ENCODE results near the gene PHF20. TPM values are rescaled to one million over a fixed set of nuclear protein-coding genes. Genes with fewer than 3 reads are reported as not detected.

Gene PHF20
- total RNA-seq, 1 donor from 2014 or later, result 26.6 TPM

- H3K4me3 ChIP-seq (ENCODE audit: low read length in 3 of 3), result no peak overlapping the region
- H3K9me3 ChIP-seq (ENCODE audit: control insufficient read depth in 3 of 3, low read length in 3 of 3), result no peaks in the 10 kb centered on the region
- no peaks in the 10 kb centered on the region for H3K27me3 ChIP-seq (ENCODE audit: control insufficient read depth in 3 of 3, insufficient read depth in 3 of 3, low read length in 3 of 3)
- H3K27ac ChIP-seq (ENCODE audit: low read depth, low read length), result no peak overlapping the region
- H3K9ac ChIP-seq (ENCODE audit: low read depth in 1 of 3, low read length in 3 of 3), result no peak overlapping the region
- peaks cover 8 to 32% (median 11%) of the 10 kb centered on the region in 3 donors for H3K4me1 ChIP-seq (ENCODE audit: control insufficient read depth in 3 of 3, insufficient read depth in 3 of 3, low read length in 3 of 3)
- peaks cover 4 to 17% (median 6%) of the 10 kb centered on the region in 3 donors for H3K36me3 ChIP-seq (ENCODE audit: control insufficient read depth in 3 of 3, insufficient read depth in 3 of 3, low read length in 3 of 3)
Measured at GRCh38 chr20:35903843-35904242, 132.0 kb downstream of the PHF20 start.

- Histone ChIP-seq H3K27me3 (ENCODE audit: control insufficient read depth in 3 of 3, insufficient read depth in 3 of 3, low read length in 3 of 3) (no peaks in the 10 kb centered on the region), H3K9ac (ENCODE audit: low read depth in 1 of 3, low read length in 3 of 3) (no peak overlapping the region), H3K36me3 (ENCODE audit: control insufficient read depth in 3 of 3, insufficient read depth in 3 of 3, low read length in 3 of 3) (peaks cover 0 to 10% (median 0%) of the 10 kb centered on the region in 3 donors), H3K27ac (ENCODE audit: low read depth, low read length) (no peak overlapping the region), H3K9me3 (ENCODE audit: control insufficient read depth in 3 of 3, low read length in 3 of 3) (no peaks in the 10 kb centered on the region), H3K4me3 (ENCODE audit: low read length in 3 of 3) (no peak overlapping the region), H3K4me1 (ENCODE audit: control insufficient read depth in 3 of 3, insufficient read depth in 3 of 3, low read length in 3 of 3) (peaks cover 8 to 28% (median 11%) of the 10 kb centered on the region in 3 donors)
Measured at GRCh38 chr20:35904982-35905663, 133.3 kb downstream of the PHF20 start.

GRCh38 chr20:35907017-35907701 is 135.3 kb downstream of the PHF20 start:
- Histone ChIP-seq H3K4me3 (ENCODE audit: low read length in 3 of 3) (no peak overlapping the region), H3K27me3 (ENCODE audit: control insufficient read depth in 3 of 3, insufficient read depth in 3 of 3, low read length in 3 of 3) (no peaks in the 10 kb centered on the region), H3K9me3 (ENCODE audit: control insufficient read depth in 3 of 3, low read length in 3 of 3) (no peaks in the 10 kb centered on the region), H3K36me3 (ENCODE audit: control insufficient read depth in 3 of 3, insufficient read depth in 3 of 3, low read length in 3 of 3) (peaks cover 0 to 8% (median 0%) of the 10 kb centered on the region in 3 donors), H3K27ac (ENCODE audit: low read depth, low read length) (peak overlapping the region; percentile 32), H3K9ac (ENCODE audit: low read depth in 1 of 3, low read length in 3 of 3) (peak overlapping the region in 1 of 3 donors; percentile 14), H3K4me1 (ENCODE audit: control insufficient read depth in 3 of 3, insufficient read depth in 3 of 3, low read length in 3 of 3) (peaks cover 8 to 22% (median 11%) of the 10 kb centered on the region in 3 donors)

- Histone ChIP-seq H3K9me3 (ENCODE audit: control insufficient read depth in 3 of 3, low read length in 3 of 3) (no peaks in the 10 kb centered on the region), H3K36me3 (ENCODE audit: control insufficient read depth in 3 of 3, insufficient read depth in 3 of 3, low read length in 3 of 3) (peaks cover 0 to 8% (median 0%) of the 10 kb centered on the region in 3 donors), H3K4me1 (ENCODE audit: control insufficient read depth in 3 of 3, insufficient read depth in 3 of 3, low read length in 3 of 3) (peaks cover 8 to 18% (median 11%) of the 10 kb centered on the region in 3 donors), H3K27me3 (ENCODE audit: control insufficient read depth in 3 of 3, insufficient read depth in 3 of 3, low read length in 3 of 3) (no peaks in the 10 kb centered on the region), H3K4me3 (ENCODE audit: low read length in 3 of 3) (no peak overlapping the region), H3K9ac (ENCODE audit: low read depth in 1 of 3, low read length in 3 of 3) (no peak overlapping the region), H3K27ac (ENCODE audit: low read depth, low read length) (no peak overlapping the region)
Measured at GRCh38 chr20:35908007-35908406, 136.2 kb downstream of the PHF20 start.

- Histone ChIP-seq H3K27me3 (ENCODE audit: control insufficient read depth in 3 of 3, insufficient read depth in 3 of 3, low read length in 3 of 3) (no peaks in the 10 kb centered on the region), H3K4me1 (ENCODE audit: control insufficient read depth in 3 of 3, insufficient read depth in 3 of 3, low read length in 3 of 3) (peaks cover 8 to 18% (median 11%) of the 10 kb centered on the region in 3 donors), H3K36me3 (ENCODE audit: control insufficient read depth in 3 of 3, insufficient read depth in 3 of 3, low read length in 3 of 3) (peaks cover 8 to 18% (median 10%) of the 10 kb centered on the region in 3 donors), H3K27ac (ENCODE audit: low read depth, low read length) (no peak overlapping the region), H3K9me3 (ENCODE audit: control insufficient read depth in 3 of 3, low read length in 3 of 3) (no peaks in the 10 kb centered on the region), H3K9ac (ENCODE audit: low read depth in 1 of 3, low read length in 3 of 3) (no peak overlapping the region), H3K4me3 (ENCODE audit: low read length in 3 of 3) (no peak overlapping the region)
Measured at GRCh38 chr20:35909176-35909575, 137.4 kb downstream of the PHF20 start.

- H3K9me3 ChIP-seq (ENCODE audit: control insufficient read depth in 3 of 3, low read length in 3 of 3), result no peaks in the 10 kb centered on the region
- no peak overlapping the region for H3K4me3 ChIP-seq (ENCODE audit: low read length in 3 of 3)
- no peaks in the 10 kb centered on the region for H3K27me3 ChIP-seq (ENCODE audit: control insufficient read depth in 3 of 3, insufficient read depth in 3 of 3, low read length in 3 of 3)
- no peak overlapping the region for H3K9ac ChIP-seq (ENCODE audit: low read depth in 1 of 3, low read length in 3 of 3)
- peaks cover 8 to 20% (median 10%) of the 10 kb centered on the region in 3 donors for H3K36me3 ChIP-seq (ENCODE audit: control insufficient read depth in 3 of 3, insufficient read depth in 3 of 3, low read length in 3 of 3)
- no peak overlapping the region for H3K27ac ChIP-seq (ENCODE audit: low read depth, low read length)
- H3K4me1 ChIP-seq (ENCODE audit: control insufficient read depth in 3 of 3, insufficient read depth in 3 of 3, low read length in 3 of 3), result peaks cover 8 to 18% (median 11%) of the 10 kb centered on the region in 3 donors
Measured at GRCh38 chr20:35909796-35910195, 138.0 kb downstream of the PHF20 start.

- H3K4me3 ChIP-seq (ENCODE audit: low read length in 3 of 3), result no peak overlapping the region
- H3K27me3 ChIP-seq (ENCODE audit: control insufficient read depth in 3 of 3, insufficient read depth in 3 of 3, low read length in 3 of 3), result no peaks in the 10 kb centered on the region
- peaks cover 8 to 18% (median 11%) of the 10 kb centered on the region in 3 donors for H3K4me1 ChIP-seq (ENCODE audit: control insufficient read depth in 3 of 3, insufficient read depth in 3 of 3, low read length in 3 of 3)
- no peaks in the 10 kb centered on the region for H3K9me3 ChIP-seq (ENCODE audit: control insufficient read depth in 3 of 3, low read length in 3 of 3)
- H3K36me3 ChIP-seq (ENCODE audit: control insufficient read depth in 3 of 3, insufficient read depth in 3 of 3, low read length in 3 of 3), result peaks cover 10 to 19% (median 10%) of the 10 kb centered on the region in 3 donors
- H3K9ac ChIP-seq (ENCODE audit: low read depth in 1 of 3, low read length in 3 of 3), result no peak overlapping the region
- H3K27ac ChIP-seq (ENCODE audit: low read depth, low read length), result no peak overlapping the region
Measured at GRCh38 chr20:35910254-35910653, 138.4 kb downstream of the PHF20 start.

GRCh38 chr20:35912881-35913280 is 141.1 kb downstream of the PHF20 start:
- H3K9me3 ChIP-seq (ENCODE audit: control insufficient read depth in 3 of 3, low read length in 3 of 3), result no peaks in the 10 kb centered on the region
- H3K9ac ChIP-seq (ENCODE audit: low read depth in 1 of 3, low read length in 3 of 3), result no peak overlapping the region
- no peak overlapping the region for H3K27ac ChIP-seq (ENCODE audit: low read depth, low read length)
- H3K27me3 ChIP-seq (ENCODE audit: control insufficient read depth in 3 of 3, insufficient read depth in 3 of 3, low read length in 3 of 3), result no peaks in the 10 kb centered on the region
- H3K36me3 ChIP-seq (ENCODE audit: control insufficient read depth in 3 of 3, insufficient read depth in 3 of 3, low read length in 3 of 3), result peaks cover 20 to 31% (median 23%) of the 10 kb centered on the region in 3 donors
- H3K4me1 ChIP-seq (ENCODE audit: control insufficient read depth in 3 of 3, insufficient read depth in 3 of 3, low read length in 3 of 3), result peaks cover 0 to under 1% (median 0%) of the 10 kb centered on the region in 3 donors
- H3K4me3 ChIP-seq (ENCODE audit: low read length in 3 of 3), result no peak overlapping the region

- peaks cover 29 to 44% (median 31%) of the 10 kb centered on the region in 3 donors for H3K36me3 ChIP-seq (ENCODE audit: control insufficient read depth in 3 of 3, insufficient read depth in 3 of 3, low read length in 3 of 3)
- H3K4me3 ChIP-seq (ENCODE audit: low read length in 3 of 3), result no peak overlapping the region
Measured at GRCh38 chr20:35917077-35917476, 145.3 kb downstream of the PHF20 start.

GRCh38 chr20:35918021-35918420 is 146.2 kb downstream of the PHF20 start:
- no peak overlapping the region for H3K27ac ChIP-seq (ENCODE audit: low read depth, low read length)
- H3K4me3 ChIP-seq (ENCODE audit: low read length in 3 of 3), result no peak overlapping the region
- H3K27me3 ChIP-seq (ENCODE audit: control insufficient read depth in 3 of 3, insufficient read depth in 3 of 3, low read length in 3 of 3), result no peaks in the 10 kb centered on the region
- H3K4me1 ChIP-seq (ENCODE audit: control insufficient read depth in 3 of 3, insufficient read depth in 3 of 3, low read length in 3 of 3), result no peaks in the 10 kb centered on the region
- H3K9ac ChIP-seq (ENCODE audit: low read depth in 1 of 3, low read length in 3 of 3), result no peak overlapping the region
- no peaks in the 10 kb centered on the region for H3K9me3 ChIP-seq (ENCODE audit: control insufficient read depth in 3 of 3, low read length in 3 of 3)
- peaks cover 29 to 44% (median 31%) of the 10 kb centered on the region in 3 donors for H3K36me3 ChIP-seq (ENCODE audit: control insufficient read depth in 3 of 3, insufficient read depth in 3 of 3, low read length in 3 of 3)

More at GRCh38 chr20:35917077-35917476, 145.3 kb downstream of the PHF20 start:
- no peaks in the 10 kb centered on the region for H3K9me3 ChIP-seq (ENCODE audit: control insufficient read depth in 3 of 3, low read length in 3 of 3)
- no peak overlapping the region for H3K9ac ChIP-seq (ENCODE audit: low read depth in 1 of 3, low read length in 3 of 3)
- no peaks in the 10 kb centered on the region for H3K4me1 ChIP-seq (ENCODE audit: control insufficient read depth in 3 of 3, insufficient read depth in 3 of 3, low read length in 3 of 3)
- no peaks in the 10 kb centered on the region for H3K27me3 ChIP-seq (ENCODE audit: control insufficient read depth in 3 of 3, insufficient read depth in 3 of 3, low read length in 3 of 3)
- no peak overlapping the region for H3K27ac ChIP-seq (ENCODE audit: low read depth, low read length)

All from skeletal muscle tissue (tissue), 4 donors.